ENCODE results near the gene LKAAEAR1.

LKAAEAR1 gene

DNA sequence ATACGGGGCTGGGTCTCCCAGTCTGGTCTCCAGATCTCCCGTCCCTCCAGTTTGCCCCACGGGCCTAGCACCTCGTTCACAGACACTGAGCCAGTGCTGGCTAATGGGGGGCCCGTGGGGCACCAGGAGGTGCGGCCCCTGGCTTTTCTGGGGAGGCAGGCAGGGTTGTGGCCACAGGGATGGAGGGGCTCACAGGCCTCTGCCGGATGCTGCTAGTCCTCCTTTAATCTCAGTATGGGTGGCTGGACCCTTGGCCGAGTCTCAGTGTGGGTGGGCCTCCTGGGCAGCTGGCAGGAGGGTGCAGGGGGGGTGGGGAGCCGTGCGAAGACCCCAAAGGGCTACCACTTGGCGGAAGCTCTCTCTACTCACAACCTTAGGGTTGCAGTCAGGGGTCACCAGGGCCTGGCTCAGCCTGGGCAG, 33.2 kb downstream of the LKAAEAR1 start:
- H3K4me2 ChIP-seq (ENCODE audit: low read length), result no peak overlapping the region
- peaks cover 20% of the 10 kb centered on the region for H3K27me3 ChIP-seq (ENCODE audit: insufficient read depth, low read length)
- no peak overlapping the region for H3K9ac ChIP-seq (ENCODE audit: low read length)
- H3K9me2 ChIP-seq (ENCODE audit: low read depth, low read length), result no peaks in the 10 kb centered on the region
- no peaks in the 10 kb centered on the region for H3K79me2 ChIP-seq (ENCODE audit: insufficient read depth, low read length)
- no peaks in the 10 kb centered on the region for H3F3A ChIP-seq (ENCODE audit: insufficient read depth, low read length)
- no peaks in the 10 kb centered on the region for H4K20me1 ChIP-seq (ENCODE audit: insufficient read depth, low read length)
- no peak overlapping the region for H3K4me3 ChIP-seq (ENCODE audit: low read depth, low read length, poor library complexity, severe bottlenecking)
- H3K36me3 ChIP-seq (ENCODE audit: insufficient read depth, low read length), result no peaks in the 10 kb centered on the region
- TF ChIP-seq, protein P1, sequence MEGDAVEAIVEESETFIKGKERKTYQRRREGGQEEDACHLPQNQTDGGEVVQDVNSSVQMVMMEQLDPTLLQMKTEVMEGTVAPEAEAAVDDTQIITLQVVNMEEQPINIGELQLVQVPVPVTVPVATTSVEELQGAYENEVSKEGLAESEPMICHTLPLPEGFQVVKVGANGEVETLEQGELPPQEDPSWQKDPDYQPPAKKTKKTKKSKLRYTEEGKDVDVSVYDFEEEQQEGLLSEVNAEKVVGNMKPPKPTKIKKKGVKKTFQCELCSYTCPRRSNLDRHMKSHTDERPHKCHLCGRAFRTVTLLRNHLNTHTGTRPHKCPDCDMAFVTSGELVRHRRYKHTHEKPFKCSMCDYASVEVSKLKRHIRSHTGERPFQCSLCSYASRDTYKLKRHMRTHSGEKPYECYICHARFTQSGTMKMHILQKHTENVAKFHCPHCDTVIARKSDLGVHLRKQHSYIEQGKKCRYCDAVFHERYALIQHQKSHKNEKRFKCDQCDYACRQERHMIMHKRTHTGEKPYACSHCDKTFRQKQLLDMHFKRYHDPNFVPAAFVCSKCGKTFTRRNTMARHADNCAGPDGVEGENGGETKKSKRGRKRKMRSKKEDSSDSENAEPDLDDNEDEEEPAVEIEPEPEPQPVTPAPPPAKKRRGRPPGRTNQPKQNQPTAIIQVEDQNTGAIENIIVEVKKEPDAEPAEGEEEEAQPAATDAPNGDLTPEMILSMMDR (IDR thresholded peaks at IDR 0.05; ENCODE audit: low read length), result no peak
- no peak for TF ChIP-seq EZH2 (IDR thresholded peaks at IDR 0.05; ENCODE audit: borderline replicate concordance, low read length)
- no peak overlapping the region for H2AFZ ChIP-seq (ENCODE audit: low read length)
- H3K9me3 ChIP-seq (ENCODE audit: low read length), result no peaks in the 10 kb centered on the region
- no peak overlapping the region for H3K27ac ChIP-seq (ENCODE audit: low read depth, low read length, poor library complexity, severe bottlenecking)
- H3K4me1 ChIP-seq (ENCODE audit: insufficient read depth, low read length, severe bottlenecking), result no peaks in the 10 kb centered on the region

DNA sequence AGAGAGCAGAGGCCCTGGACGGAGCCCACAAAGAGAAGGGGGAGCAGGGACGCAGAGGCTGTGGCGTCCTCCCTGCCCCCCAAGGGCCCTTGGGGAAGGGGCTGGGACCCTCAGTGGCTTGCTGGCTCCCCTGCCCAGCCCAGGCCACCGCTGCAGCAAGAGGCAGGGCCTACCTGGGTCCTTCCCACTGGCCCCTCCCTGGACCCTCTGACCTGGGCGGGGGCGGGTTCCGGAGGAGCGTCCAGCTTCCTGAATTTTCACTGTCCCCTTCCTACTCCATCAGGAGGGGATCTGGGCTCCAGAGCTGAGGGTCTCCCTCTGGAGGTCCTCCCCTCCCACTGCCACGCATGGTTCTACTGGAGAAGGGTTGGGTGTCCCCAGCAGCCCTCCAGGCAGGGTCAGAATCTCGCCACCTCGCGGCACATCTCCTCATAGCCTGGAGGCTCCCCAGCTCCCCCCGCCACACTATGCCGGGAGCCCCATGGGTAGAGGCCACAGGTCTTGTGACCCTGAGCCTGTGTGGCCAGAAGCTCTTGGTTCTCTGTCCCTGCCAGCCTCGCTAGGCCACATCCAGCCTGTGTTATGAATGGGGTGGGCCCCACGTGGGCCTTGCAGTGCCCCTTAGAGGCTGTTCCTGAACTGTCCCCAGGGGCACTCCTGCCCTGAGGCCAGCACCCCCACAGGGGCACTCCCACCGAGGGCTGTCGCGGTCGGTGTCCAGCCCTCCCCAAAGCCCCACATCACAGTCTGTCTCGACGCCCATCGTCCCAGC, 33.8 kb downstream of the LKAAEAR1 start:
- no peaks in the 10 kb centered on the region for H3K36me3 ChIP-seq (ENCODE audit: insufficient read depth, low read length)
- H3K4me1 ChIP-seq (ENCODE audit: insufficient read depth, low read length, severe bottlenecking), result no peaks in the 10 kb centered on the region
- H3K27ac ChIP-seq (ENCODE audit: low read depth, low read length, poor library complexity, severe bottlenecking), result no peak overlapping the region
- H3K4me3 ChIP-seq (ENCODE audit: low read depth, low read length, poor library complexity, severe bottlenecking), result no peak overlapping the region
- H3K79me2 ChIP-seq (ENCODE audit: insufficient read depth, low read length), result no peaks in the 10 kb centered on the region
- no peaks in the 10 kb centered on the region for H3F3A ChIP-seq (ENCODE audit: insufficient read depth, low read length)
- TF ChIP-seq, protein P1 (IDR thresholded peaks at IDR 0.05; ENCODE audit: low read length), result no peak
- no peak for TF ChIP-seq EZH2 (IDR thresholded peaks at IDR 0.05; ENCODE audit: borderline replicate concordance, low read length)
- no peaks in the 10 kb centered on the region for H4K20me1 ChIP-seq (ENCODE audit: insufficient read depth, low read length)
- no peaks in the 10 kb centered on the region for H3K9me3 ChIP-seq (ENCODE audit: low read length)
- no peak overlapping the region for H3K9ac ChIP-seq (ENCODE audit: low read length)
- no peaks in the 10 kb centered on the region for H3K9me2 ChIP-seq (ENCODE audit: low read depth, low read length)
- H3K27me3 ChIP-seq (ENCODE audit: insufficient read depth, low read length), result peaks cover 20% of the 10 kb centered on the region
- H2AFZ ChIP-seq (ENCODE audit: low read length), result no peak overlapping the region
- H3K4me2 ChIP-seq (ENCODE audit: low read length), result no peak overlapping the region

DNA sequence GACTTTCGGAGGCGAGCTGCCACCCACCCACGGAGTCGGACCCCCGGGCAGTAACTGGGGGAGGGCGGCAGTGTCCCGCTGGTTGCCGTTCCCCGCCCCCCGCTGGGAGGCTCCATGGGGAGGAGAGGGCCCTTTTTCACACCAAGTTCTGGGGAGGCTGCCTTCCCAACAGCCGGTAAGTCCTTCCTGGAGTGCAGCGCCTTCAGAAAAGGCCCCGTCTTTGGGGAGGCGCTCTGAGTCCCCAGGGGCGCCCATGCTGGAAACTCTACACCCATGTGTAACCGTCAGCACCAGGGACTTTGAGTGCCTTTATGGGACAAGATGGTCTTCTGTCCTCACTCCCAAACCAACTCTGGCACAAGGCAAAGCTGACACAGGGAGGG, 34.3 kb downstream of the LKAAEAR1 start:
- no peak overlapping the region for H3K27ac ChIP-seq (ENCODE audit: low read depth, low read length, poor library complexity, severe bottlenecking)
- H3K27me3 ChIP-seq (ENCODE audit: insufficient read depth, low read length), result peaks cover 19% of the 10 kb centered on the region; the same call in 1 of the 2 replicates
- H3K4me2 ChIP-seq (ENCODE audit: low read length), result no peak overlapping the region
- no peaks in the 10 kb centered on the region for H3K79me2 ChIP-seq (ENCODE audit: insufficient read depth, low read length)
- no peaks in the 10 kb centered on the region for H3K36me3 ChIP-seq (ENCODE audit: insufficient read depth, low read length)
- H3K4me1 ChIP-seq (ENCODE audit: insufficient read depth, low read length, severe bottlenecking), result no peaks in the 10 kb centered on the region
- no peak overlapping the region for H2AFZ ChIP-seq (ENCODE audit: low read length)
- no peak overlapping the region for H3K4me3 ChIP-seq (ENCODE audit: low read depth, low read length, poor library complexity, severe bottlenecking)
- no peaks in the 10 kb centered on the region for H3F3A ChIP-seq (ENCODE audit: insufficient read depth, low read length)
- H3K9me3 ChIP-seq (ENCODE audit: low read length), result no peaks in the 10 kb centered on the region
- no peaks in the 10 kb centered on the region for H3K9me2 ChIP-seq (ENCODE audit: low read depth, low read length)
- H4K20me1 ChIP-seq (ENCODE audit: insufficient read depth, low read length), result no peaks in the 10 kb centered on the region
- TF ChIP-seq, protein P1 (IDR thresholded peaks at IDR 0.05; ENCODE audit: low read length), result no peak
- TF ChIP-seq EZH2 (IDR thresholded peaks at IDR 0.05; ENCODE audit: borderline replicate concordance, low read length), result no peak
- H3K9ac ChIP-seq (ENCODE audit: low read length), result no peak overlapping the region
